GM18502 (cell line): ENCODE results near the gene KBTBD4.
"Not testable (repeated sequence)": the region's sequence is repeated elsewhere in the genome, so short reads cannot be mapped to it uniquely, and the experiment has no call there.

ENCODE experiments used
- ATAC-seq: cut with Tn5 transposase; IDR thresholded peaks from one replicate; pipeline ENCODE4 v1.9.1; 2021; ENCODE audit warnings: mild to moderate bottlenecking; ENCODE audit not compliant: unreplicated experiment, poor library complexity

KBTBD4 gene

GRCh38 chr11:47564366-47564765 lies 14.4 kb downstream of the KBTBD4 start:
- ATAC-seq = not testable (repeated sequence)

DNA sequence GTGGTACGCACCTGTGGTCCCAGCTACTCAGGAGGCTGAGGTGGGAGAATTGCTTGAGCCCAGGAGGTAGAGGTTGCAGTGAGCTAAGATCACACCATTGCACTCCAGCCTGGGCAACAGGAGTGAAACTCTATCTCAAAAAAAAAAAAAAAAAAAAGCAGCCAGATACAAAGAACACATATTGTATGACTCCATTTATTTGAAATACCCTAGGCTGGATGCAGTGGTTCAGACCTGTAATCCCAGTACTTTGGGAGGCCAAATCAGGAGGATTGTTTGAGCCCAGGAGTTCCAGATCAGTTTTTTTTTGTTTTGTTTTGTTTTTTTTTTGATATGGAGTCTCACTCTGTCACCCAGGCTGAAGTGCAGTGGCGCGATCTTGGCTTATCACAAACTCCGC lies 16.4 kb downstream of the KBTBD4 start:
- not testable (repeated sequence) for ATAC-seq

DNA sequence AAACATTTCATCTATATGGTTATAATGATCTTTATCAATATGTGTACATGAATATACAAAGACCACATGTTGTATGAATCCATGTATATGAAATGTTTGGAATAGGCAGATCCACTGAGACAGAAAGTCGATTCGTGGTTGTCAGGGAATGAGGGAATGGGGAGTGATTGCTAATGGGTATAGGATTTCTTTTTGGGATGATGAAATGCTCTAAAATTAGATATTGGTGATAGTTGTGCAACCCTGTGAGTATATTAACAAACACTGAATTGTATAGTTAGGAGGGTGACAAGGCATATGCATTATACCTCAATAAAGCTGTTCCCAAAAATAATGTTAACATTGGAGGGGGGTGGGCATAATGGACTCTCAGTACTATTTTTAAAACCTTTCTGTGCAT lies 18.3 kb downstream of the KBTBD4 start:
- no peak for ATAC-seq

DNA sequence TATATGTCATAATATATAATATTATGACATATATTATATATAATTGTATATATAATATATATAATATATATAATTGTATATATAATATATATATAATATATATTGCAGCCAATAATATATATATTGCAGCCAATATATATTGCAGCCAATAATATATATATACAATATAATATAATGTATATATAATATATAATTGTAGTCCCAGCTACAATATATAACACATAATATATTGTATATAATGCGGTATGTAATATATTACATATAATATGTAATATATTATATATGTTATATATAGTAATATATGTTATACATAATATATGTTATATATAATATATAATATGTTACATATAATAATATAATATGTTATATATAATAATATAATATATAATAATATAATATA lies 20.1 kb downstream of the KBTBD4 start:
- no peak for ATAC-seq

GRCh38 chr11:47557004-47557403 lies 21.8 kb downstream of the KBTBD4 start:
- ATAC-seq = not testable (repeated sequence)

DNA sequence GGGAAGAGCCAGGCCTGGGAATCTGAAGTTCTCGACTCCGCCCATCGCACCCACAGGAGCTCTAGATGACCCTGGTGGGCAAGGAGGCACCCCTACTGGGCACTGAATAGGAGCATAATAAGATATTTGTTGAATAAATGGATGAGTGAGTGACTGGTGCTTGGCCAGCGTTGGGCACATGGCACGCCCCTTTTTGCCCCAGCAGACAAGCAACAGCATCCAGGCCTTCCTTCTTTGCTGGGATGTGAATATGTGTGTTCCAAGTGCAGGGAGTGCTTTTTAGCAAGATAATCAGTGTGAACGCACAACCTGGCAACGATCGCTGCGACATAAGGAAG lies 25.4 kb downstream of the KBTBD4 start:
- ATAC-seq = peak; percentile 27

DNA sequence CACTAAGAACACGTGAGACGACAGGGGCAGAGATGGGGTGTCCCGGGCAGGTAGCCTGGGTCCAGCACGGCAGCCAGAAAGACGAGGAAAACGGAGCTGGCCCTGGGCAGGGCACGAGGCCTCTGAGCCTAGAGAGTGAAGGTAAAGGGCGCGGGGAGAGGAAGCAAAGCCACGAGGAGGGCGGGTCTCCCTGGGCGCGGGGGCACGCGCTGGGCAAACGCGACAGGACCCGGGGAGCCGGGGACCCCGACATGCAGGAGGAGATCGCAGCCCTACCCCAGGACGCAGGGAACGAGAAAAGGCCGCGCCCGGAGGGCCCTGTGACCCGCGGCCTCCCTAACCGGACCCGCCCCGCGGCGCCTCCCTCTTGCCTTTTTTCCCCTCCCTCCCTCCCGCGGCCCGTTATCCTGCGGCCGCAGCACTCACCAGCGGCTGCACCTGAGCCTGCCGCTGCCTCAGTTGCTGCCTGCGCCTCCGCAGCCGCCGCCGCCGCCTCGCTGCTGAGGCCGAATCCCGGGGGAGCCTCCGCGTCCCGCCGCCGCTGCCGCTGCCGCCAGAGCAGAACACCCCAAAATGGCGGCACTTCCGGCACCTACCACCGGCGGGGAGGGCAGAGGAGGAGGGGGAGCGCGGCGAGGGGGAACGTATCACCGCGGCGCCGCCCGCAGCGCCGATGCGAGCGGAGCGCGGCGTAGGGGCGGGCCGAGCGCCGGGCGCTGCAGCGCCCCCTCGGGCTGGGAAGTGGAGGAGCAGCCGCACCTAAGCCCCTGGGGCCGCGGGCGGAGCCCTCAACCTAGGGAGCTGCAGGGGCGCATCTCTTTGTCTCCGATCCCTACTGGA lies 26.0 kb downstream of the KBTBD4 start, which contains the start of gene CELF1:
Gene CELF1, minus strand, starts transcription at position 567 of the 840 bp plus-strand sequence. CDS start 53,609 bp downstream, outside the sequence.
- peak; percentile 93 for ATAC-seq

DNA sequence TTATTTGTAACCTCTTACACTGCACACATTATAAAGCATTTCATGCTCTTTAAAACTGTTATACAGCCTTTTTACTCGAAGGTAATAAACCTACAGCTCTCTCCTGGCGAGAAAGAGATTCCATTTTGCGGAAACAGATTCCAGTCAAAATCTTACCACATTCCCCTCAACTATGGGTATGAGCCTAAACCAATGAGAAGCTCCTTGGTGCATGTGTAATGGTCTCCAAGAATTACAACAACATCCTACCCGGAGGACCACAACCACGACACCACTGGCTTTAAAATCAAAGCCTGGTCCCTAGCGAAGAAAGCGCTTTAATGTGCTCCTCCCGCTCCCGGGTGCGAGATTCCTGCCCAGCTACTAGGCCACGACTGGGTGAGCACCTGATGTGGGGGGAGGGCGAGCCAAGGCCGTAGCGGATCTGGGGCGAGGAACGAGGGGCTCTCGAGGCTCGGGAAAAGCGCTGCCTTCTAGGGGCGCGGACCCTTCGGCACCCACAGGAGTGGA lies 26.7 kb downstream of the KBTBD4 start:
- peak; percentile 3 for ATAC-seq

DNA sequence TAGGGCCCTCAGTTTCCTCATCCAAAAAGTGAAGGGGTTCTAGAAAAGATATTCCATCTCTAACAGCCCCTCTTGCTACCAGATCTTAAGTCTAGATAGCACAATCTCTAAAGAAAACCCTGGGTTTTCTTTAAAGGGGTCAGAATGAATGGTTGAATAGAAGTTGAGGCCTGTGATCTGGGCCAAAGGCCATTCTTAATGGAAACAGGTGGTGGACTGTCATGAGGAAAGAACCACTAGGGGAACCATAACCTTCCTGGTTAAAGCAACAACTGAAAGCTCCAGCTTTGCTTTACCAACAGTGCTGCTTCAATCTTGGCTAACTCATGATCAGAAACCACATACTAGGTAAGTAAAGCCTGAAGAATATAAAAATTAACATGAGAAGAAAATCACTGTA lies 27.7 kb downstream of the KBTBD4 start:
- no peak for ATAC-seq

DNA sequence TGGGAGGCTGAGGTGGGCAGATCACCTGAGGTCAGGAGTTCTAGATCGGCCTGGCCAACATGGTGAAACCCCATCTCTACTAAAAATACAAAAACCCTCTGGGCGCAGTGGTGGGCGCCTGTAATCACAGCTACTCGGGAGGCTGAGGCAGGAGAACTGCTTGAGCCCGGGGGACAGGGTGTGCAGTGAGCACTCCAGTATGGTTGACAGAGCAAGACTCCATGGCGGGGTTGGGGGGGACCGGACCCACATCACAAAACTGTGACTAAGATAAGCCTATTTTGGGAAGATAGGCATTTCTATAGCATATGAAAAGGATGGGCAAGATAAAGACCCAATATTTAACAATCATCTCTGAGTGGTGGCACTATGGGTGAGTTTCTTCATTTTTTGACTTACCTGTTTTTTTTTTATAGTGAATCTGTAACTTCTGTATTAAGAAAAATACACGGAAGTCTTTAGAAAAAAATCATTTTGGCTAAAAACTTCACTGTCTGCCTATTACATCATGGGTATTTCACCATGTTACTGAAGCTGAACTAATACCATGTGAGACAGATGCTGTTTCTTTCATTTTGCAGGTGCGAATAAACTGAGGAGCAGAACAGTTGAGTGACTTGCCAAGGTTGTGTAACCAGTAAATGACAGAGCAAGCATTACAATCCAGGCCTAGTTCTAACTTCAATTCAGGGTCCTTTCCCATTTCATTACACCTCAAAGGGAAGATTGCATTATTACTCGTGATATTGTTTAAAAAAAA lies 28.3 kb downstream of the KBTBD4 start:
- no peak for ATAC-seq

- ATAC-seq = not testable (repeated sequence)
These were observed 32.5 kb downstream of the KBTBD4 start for GRCh38 chr11:47546274-47546673.

- no peak for ATAC-seq
These were observed 33.5 kb downstream of the KBTBD4 start for GRCh38 chr11:47545298-47545697.

- no peak for ATAC-seq
These were observed 37.7 kb downstream of the KBTBD4 start for GRCh38 chr11:47541070-47541469.

GRCh38 chr11:47539681-47540039 lies 39.1 kb downstream of the KBTBD4 start:
- ATAC-seq = no peak

DNA sequence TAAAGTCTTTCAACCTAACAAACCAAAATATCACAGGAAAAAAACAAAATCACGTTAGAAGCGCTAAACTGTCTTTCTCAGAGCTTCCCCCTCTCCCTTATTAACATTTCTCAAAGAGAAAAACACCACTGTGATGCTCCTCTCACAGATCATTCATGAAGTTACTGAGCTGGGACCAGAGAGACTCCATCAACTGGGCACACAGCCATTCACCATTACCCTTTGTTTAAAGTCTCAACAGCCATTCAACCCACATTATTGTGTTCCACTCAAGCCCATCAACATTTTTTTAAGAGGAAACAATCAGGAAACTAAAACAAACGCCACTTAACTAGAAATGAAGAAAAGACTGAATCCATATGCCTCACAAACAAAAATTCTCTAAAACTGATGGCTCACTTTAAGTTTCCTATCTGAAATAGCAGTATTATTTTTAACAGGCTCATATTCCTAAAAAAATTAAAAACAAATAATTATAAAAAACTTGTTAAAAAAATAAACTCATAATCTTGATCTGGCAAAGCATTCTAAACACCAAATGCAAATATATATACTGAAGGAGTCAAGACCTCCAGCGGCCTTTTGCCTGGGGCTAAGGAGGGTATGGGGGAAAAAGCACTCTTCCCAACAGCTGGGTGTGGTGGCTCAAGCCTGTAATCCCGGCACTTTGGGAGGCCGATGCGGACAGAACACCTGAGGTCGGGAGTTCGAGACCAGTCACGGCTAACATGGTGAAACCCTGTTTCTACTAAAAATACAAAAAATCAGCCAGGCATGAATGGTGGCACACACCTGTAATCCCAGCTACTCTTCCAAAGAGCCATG lies 39.8 kb downstream of the KBTBD4 start:
- no peak for ATAC-seq

GRCh38 chr11:47536915-47537314 lies 41.9 kb downstream of the KBTBD4 start:
- ATAC-seq = no peak

DNA sequence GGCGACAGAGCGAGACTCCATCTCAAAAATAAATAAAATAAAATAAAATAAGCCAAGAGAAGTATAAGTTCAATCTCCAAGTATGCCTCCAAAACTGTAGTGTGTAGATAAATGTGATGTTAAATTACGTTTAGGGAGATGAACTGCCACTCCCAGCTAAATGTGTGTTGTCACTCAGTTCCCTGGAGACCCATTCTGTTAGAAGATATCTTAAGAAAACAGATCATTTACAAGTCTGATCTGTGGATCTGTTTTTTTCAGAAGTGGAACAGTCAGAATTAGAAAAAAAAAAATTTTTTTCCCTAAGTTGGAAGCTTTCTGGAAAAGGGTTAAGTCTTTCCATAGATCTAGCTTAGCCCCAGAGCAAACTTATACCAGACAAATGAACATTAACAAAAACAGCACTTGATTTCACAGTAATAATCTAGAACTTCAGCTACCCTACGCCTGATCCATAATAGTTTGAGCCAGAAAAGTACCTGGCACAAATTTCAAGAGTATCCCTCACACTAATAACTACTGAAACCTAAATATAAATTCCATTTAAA lies 44.0 kb downstream of the KBTBD4 start:
- no peak for ATAC-seq

GRCh38 chr11:47533690-47534151 lies 45.0 kb downstream of the KBTBD4 start:
- ATAC-seq = no peak

GRCh38 chr11:47532597-47533213 lies 46.1 kb downstream of the KBTBD4 start:
- ATAC-seq = no peak

- no peak for ATAC-seq
These were observed 47.1 kb downstream of the KBTBD4 start for GRCh38 chr11:47531666-47532065.
